ENCODE measurements around the gene TPSB2.

The TPSB2 gene

GRCh38 chr16:1182950-1183907 lies 46.8 kb downstream of the TPSB2 start:
- no peak for TF ChIP-seq CTCF (IDR thresholded peaks at IDR 0.05)

- no peak for TF ChIP-seq CTCF (IDR thresholded peaks at IDR 0.05)
These were observed 47.7 kb downstream of the TPSB2 start for GRCh38 chr16:1182316-1182671.

DNA sequence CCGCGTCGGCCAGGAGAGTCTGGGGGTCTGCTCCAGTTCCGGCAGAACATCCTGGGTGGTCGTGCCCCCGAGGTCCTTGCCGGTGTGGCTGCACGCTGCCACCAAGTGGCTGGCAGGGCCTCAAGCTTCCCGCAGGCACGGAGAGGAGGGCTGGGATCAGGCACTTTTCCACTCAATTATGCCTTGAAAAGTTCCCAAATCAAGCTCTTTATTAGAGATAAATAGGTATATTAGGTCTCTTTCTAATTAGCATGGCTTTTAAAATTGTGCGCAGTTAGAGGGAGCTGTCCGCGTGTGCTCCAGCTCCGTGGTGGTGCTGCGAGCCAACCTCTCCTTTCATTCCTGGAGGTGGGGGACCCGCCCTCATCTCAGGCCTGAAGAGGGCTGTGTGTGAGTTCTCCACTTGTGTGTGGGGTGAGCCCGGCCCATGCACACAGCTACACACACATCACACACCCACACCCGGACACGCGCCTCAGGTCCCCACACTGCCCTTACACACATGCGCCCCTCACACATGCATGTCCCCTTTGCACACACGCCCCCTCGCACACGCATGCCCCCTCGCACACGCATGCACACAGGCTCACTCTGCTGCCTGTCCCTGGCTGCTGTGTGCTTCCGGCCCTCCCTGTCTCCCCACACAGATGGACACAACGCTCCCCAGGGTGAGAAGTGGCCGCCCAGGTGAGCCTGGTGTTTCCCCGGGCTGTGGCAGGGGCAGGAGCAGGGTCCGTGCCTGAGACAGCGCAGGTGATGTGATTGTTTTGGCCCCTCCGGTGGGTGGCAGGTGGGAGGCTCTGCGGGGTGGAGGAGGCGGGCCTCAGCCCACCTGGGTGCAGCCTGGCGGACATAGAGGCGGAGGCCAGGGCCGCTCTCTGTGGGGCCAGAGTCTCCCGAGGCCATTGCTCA lies 48.3 kb downstream of the TPSB2 start:
- peak; percentile 33; the same call in 1 of the 2 replicates for TF ChIP-seq CTCF (IDR thresholded peaks at IDR 0.05)

DNA sequence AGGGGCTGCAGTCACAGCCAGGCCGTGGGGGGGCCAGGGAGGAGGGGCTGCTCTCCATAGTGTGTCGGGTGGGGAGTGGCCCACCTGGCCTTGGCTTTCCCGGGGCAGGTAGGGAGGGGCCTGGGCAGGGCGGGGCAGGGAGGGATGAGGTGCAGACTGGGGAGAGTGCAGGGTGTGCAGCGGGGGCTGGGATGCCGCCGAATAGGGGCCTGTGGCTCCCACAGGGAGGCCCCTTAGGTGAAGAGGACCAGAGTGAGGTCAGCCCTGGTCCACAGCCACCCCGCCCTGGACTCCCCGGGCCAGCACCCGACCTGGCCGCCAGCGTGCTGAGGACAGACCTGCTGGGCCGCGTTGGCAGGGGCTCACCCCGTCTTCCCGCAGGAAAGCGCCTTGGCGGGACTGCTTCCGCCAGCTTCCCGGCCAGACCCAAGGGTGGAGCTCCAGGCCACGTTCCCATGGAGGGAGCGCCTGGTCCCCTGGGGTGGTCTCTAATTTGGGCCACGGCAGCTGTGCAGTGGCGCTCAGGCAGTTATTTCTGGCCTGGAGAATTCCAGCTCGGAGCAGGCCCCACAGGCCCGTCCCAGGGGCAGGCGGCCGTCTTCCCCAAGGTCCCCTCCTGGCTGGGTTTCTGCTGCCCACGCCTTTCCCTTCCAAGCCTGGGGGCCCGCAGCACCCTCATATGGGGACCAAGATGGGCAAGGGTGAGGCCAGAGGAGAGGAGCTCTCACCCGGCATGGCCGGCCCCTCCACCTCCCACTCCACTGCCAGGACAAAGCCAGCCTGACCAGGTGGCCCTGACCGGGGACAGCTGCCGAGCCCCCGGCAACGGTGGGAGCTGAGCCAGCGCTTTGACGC lies 49.2 kb downstream of the TPSB2 start:
- no peak for TF ChIP-seq CTCF (IDR thresholded peaks at IDR 0.05)
